ENCODE data around the gene RNF149.
A peak's percentile ranks its signal among the peaks of the same experiment; 100 is the strongest.
"Not testable (repeated sequence)": the region's sequence is repeated elsewhere in the genome, so short reads cannot be mapped to it uniquely, and the experiment has no call there.

The RNF149 gene

GRCh38 chr2:101331202-101331601 lies 22.7 kb upstream of the RNF149 start:
- DNase-seq (ENCODE audit: low read depth in 2 of 3, low spot score in 2 of 3), result no peak

- DNase-seq (ENCODE audit: low read depth in 2 of 3, low spot score in 2 of 3), result no peak
These were observed 21.9 kb upstream of the RNF149 start for GRCh38 chr2:101330253-101330933.

- no peak for DNase-seq (ENCODE audit: low read depth in 2 of 3, low spot score in 2 of 3)
These were observed 20.5 kb upstream of the RNF149 start for GRCh38 chr2:101329026-101329425.

DNA sequence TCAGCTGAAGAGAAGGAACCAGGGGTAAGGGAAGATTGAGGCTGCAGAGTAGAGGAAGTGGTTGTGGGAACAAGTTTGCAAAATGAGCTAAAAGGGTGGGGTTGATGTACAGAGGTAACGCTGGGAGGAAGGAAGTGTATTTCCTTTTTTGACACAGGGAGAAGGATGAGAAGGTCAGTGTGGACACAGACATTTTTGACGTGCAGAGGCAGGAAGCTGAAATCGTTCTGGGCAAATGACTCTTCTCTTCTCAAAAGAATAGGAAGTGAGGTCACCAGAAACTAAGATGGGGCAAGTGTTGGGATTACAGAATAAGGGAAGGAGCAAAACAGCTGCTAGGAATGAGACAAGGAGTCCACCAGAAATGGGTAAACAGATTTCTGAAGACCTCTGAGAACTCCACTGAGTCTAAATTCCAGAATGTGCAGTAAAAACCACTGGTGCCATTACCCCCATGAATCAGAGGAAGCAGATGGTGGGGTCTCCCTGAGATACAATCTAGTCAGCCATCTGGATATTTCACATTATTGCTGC lies 20.0 kb upstream of the RNF149 start:
- DNase-seq (ENCODE audit: low read depth in 2 of 3, low spot score in 2 of 3), result no peak

DNA sequence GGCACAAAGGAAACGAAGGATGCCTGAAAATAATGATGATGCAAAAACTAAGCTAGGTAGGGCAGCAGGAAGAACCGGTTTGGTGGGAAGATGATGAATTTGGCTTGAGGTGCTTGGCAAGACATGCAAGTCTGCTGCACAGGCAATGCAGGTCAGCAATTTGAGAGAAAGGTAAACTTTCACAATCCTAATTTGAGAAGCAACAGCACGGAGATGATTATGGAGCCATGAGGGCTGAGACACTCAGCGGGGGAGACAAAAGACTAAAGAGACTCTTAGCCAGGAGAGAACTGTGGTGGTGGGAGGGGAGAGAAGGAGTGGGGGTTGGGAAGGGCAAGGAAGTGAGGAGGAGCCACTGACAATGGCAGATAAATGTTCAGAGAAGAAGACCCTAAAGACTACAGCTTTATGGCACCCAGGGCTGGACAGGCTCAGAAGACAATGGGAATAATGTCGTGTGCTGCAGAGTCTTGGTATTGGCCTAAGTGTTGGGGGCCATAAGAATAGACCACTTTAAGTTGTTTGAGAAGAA lies 19.4 kb upstream of the RNF149 start:
- DNase-seq (ENCODE audit: low read depth in 2 of 3, low spot score in 2 of 3), result no peak

- DNase-seq (ENCODE audit: low read depth in 2 of 3, low spot score in 2 of 3), result no peak
These were observed 16.9 kb upstream of the RNF149 start for GRCh38 chr2:101325425-101325824.

DNA sequence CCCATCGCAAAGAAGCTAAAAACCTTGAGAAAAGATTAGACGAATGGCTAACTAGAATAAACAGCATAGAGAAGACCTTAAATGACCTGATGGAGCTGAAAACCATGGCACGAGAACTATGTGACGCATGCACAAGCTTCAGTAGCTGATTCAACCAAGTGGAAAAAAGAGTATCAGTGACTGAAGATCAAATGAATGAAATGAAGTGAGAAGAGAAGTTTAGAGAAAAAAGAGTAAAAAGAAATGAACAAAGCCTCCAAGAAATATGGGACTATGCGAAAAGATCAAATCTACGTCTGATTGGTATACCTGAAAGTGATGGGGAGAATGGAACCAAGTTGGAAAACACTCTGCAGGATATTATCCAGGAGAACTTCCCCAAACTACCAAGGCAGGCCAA lies 8.1 kb upstream of the RNF149 start:
- DNase-seq (ENCODE audit: low read depth in 2 of 3, low spot score in 2 of 3), result not testable (repeated sequence)

DNA sequence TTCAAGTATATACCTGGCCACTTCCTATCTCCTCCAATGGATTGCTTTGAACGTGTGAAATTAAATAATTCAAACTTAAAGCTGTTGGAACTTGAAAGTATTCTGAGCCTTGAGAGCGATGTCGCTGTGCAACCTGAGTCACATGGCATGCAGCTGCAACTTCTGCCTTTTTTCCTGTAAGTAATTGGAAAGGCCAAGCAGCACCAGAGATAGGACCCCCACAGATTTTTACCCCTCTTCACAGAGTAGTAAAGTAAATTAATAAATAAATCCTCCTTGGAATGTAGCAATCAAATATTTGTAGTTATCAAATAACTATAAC lies 3.2 kb upstream of the RNF149 start:
- no peak for DNase-seq (ENCODE audit: low read depth in 2 of 3, low spot score in 2 of 3)

DNA sequence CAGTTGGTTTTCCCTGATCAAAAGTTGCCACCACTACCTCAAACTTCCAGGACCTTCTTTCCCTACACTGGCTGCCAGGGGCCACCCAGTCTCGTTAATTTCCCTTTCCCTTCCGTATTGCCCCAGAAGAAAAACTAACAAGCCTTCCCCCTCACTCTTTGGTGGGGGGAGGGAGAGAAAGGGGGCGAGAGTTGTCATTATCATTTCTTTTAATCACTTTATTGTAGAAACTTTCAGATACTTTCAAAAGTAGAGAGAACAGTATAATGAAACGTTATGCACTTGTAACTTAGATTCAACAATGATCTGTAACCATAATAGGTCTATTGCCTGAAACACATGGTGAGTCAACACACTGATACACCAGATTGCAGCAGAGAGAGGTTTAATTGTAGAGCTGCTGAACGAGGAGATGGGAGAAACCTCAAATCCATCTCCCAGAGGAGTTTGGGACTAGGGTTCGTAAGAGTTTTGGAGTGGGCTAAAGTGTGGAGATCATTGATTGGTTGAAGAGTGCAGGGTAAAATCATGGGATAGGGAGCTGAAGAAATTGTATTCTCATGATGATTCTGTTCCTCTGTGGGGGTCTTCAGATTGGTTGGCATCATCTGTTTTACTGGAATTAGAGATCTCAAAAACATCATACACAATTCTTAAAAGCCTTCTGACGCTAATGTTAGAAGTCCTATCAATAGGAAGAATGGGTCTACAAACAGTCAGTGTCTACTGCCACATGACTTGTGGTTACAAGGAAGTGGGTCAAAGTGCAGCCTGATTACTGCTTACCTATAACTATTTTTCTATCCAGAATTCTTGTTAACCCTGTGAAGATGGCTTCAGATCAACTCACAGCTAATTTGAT lies 2.6 kb upstream of the RNF149 start:
- no peak for DNase-seq (ENCODE audit: low read depth in 2 of 3, low spot score in 2 of 3)

DNA sequence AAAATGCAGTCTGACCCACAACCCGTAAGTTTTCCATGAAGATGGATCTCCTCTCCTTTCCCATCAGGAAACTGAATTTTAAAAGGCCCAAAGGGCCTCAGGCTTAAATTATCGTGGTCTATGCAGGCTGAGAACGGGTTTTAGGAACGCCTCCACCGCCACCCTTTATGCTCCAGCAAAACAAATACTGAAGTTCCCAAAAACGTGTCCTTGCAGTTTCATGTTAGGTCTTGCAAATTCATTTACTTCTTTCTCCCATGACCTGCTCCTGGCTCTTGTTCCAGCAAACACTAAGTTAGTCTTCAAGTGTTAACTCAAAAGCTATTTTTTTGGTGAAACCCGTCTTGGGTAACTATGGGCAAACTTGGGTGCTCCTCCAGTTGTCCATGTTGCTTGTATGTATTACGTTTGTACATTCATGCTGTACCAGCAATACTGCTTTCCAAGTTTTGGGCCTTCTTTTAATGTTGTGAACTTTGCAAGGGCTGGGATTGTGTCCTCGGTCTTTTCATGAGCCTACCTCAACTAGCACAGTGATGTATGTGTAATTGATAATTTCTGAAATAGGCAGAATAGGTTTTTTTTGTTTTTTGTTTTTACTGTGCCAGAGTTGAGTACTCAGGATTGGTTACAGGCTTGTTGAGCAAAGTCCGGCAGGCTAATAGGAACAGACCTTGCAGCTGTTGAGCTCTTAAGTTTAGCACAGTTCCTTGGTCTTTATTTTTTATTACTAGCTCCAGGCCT lies 1.8 kb upstream of the RNF149 start:
- no peak for DNase-seq (ENCODE audit: low read depth in 2 of 3, low spot score in 2 of 3)

DNA sequence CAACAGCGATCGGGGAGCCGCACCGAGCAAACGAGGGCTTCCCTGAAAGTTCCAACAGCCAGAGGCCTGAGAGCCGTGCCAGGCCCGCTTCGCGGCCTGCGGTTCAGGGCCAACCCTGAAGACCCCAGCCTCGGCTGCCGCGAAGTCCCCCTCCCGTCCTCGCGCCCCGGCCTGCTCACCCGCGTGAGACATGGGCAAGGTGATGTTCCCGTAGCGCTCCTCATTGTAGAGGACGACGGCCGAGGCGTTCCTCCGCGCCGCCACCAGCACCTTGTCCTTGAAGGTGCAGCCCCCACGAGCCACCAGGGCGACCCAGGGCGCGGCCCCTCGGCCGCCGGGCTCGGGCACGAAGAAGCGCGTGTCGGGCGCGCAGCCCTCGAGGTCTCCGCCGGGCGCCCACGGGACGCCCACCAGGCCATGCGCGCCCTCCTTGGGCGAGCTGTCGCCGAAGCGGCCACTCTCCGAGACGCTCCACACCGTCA lies 510 bp downstream of the RNF149 start:
- peak in 1 of 3 experiments; percentile 24 for DNase-seq (ENCODE audit: low read depth in 2 of 3, low spot score in 2 of 3)

GRCh38 chr2:101307503-101307902 lies 998 bp downstream of the RNF149 start:
- no peak for DNase-seq (ENCODE audit: low read depth in 2 of 3, low spot score in 2 of 3)

DNA sequence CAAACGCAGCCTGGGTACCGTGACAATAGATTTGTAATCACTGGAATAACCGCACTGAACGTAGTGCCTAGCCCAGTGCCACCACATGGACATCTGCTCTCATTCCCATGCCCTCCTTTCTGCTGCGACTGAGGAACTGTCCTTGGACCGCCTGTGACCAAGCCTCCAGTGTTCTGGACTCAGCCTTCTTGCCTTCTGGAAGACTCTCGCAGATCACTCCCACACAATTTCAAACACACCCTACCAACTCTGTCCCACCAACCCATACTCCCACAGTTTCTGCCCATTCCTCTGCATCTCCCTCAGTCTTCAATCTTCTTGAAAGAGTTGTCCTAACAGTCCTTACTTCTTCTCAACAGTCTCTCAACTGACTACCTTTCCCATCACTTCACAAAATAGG lies 2.1 kb downstream of the RNF149 start:
- DNase-seq (ENCODE audit: low read depth in 2 of 3, low spot score in 2 of 3), result no peak

- DNase-seq (ENCODE audit: low read depth in 2 of 3, low spot score in 2 of 3), result no peak
These were observed 2.9 kb downstream of the RNF149 start for GRCh38 chr2:101305492-101306078.

GRCh38 chr2:101305035-101305434 lies 3.5 kb downstream of the RNF149 start:
- no peak for DNase-seq (ENCODE audit: low read depth in 2 of 3, low spot score in 2 of 3)

DNA sequence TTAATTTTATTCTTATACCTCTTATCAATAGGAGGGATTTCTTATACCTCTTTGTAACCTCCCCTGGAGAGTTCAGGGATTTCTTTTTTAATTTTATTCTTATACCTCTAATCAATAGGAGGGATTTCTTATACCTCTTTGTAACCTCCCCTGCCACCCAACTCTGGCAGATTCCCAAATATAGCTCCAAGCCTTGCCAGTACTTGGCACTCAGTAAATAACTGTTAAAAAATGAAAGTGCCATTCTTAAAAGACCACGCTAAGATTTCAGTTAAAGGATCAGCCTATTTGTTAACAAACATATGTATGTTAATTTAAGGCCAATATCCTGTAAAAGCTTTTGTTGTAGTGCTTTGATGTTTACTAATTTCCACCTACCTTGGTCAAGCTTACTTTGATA lies 4.8 kb downstream of the RNF149 start:
- DNase-seq (ENCODE audit: low read depth in 2 of 3, low spot score in 2 of 3), result no peak

DNA sequence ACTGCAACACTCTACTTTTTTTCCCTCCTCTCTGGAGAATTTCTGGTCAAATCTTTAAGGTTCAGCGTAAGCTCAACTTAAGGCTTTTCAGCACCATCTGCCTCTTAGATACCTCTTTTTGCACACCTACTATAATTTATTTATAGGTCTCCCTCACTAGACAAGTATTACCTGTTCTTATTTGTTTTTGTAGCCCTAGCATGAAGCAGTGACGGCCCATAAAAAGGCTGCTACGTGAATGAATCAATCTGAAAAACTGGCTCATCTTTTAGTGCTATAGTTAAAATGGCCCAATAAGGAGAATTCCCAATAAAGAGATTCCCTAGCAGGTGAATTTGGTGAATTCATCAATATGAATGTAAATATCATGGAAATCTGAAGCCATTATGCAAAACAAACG lies 6.5 kb downstream of the RNF149 start:
- DNase-seq (ENCODE audit: low read depth in 2 of 3, low spot score in 2 of 3), result no peak

- no peak for DNase-seq (ENCODE audit: low read depth in 2 of 3, low spot score in 2 of 3)
These were observed 7.7 kb downstream of the RNF149 start for GRCh38 chr2:101300836-101301235.

DNA sequence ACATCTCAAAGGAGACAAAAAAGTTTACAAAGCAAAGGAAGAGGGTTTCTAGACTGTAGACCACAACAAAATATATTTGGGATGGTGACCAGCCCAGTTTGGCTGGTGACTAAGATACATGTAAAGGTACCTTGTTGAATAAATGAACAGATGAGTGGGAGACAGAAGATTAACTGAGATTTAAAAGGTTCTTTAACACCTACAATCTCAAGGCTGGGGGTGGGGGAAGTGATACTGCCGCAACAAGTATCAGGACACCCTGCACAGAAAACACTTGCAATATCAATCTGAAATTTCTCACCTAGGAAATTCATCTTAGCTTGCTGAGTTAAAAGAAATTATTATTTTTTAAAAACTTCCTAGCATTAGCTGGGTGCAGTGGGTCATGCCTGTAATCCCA lies 8.3 kb downstream of the RNF149 start:
- DNase-seq (ENCODE audit: low read depth in 2 of 3, low spot score in 2 of 3), result no peak

GRCh38 chr2:101299604-101300003 lies 8.9 kb downstream of the RNF149 start:
- DNase-seq (ENCODE audit: low read depth in 2 of 3, low spot score in 2 of 3), result no peak

- no peak for DNase-seq (ENCODE audit: low read depth in 2 of 3, low spot score in 2 of 3)
These were observed 11.1 kb downstream of the RNF149 start for GRCh38 chr2:101297383-101297782.
